Cerebellar nuclear complex (tissue), 1 donor: ENCODE data around the gene KCTD21.
"Not testable (repeated sequence)": the region's sequence is repeated elsewhere in the genome, so short reads cannot be mapped to it uniquely, and the experiment has no call there.

Experiments used
- DNase-seq, 2 experiments: peaks; one replicate each; lab custom pipeline; 2025; lab: John Stamatoyannopoulos, UW

The KCTD21 gene

GRCh38 chr11:78188286-78189173 lies at the start of gene KCTD21, which contains the start of gene USP35:
Gene KCTD21, minus strand, starts transcription at chr11:78188626. Its CDS starts 14,072 bp downstream, at chr11:78174554.
Gene USP35, plus strand, starts transcription at chr11:78188919. Its CDS starts 7,327 bp downstream, at chr11:78196246.
- DNase-seq, result peak; percentile 83 to 98

GRCh38 chr11:78237293-78238046 lies 49.0 kb upstream of the KCTD21 start:
- DNase-seq, result no peak

- no peak for DNase-seq
Observed at GRCh38 chr11:78234006-78234405, 45.6 kb upstream of the KCTD21 start.

- not testable (repeated sequence) for DNase-seq
Observed at GRCh38 chr11:78233046-78233445, 44.6 kb upstream of the KCTD21 start.

GRCh38 chr11:78231962-78232501 lies 43.6 kb upstream of the KCTD21 start:
- DNase-seq, result no peak

GRCh38 chr11:78230161-78230877 lies 41.9 kb upstream of the KCTD21 start:
- DNase-seq, result no peak

GRCh38 chr11:78229106-78229505 lies 40.7 kb upstream of the KCTD21 start:
- DNase-seq, result no peak

- DNase-seq, result no peak
Observed at GRCh38 chr11:78228467-78228866, 40.0 kb upstream of the KCTD21 start.

GRCh38 chr11:78227921-78228320 lies 39.5 kb upstream of the KCTD21 start:
- DNase-seq, result no peak

GRCh38 chr11:78226684-78227680 lies 38.6 kb upstream of the KCTD21 start:
- no peak for DNase-seq

- no peak for DNase-seq
Observed at GRCh38 chr11:78224906-78225420, 36.5 kb upstream of the KCTD21 start.

- no peak for DNase-seq
Observed at GRCh38 chr11:78224506-78224905, 36.1 kb upstream of the KCTD21 start.

GRCh38 chr11:78223320-78223954 lies 35.0 kb upstream of the KCTD21 start:
- no peak for DNase-seq

GRCh38 chr11:78222726-78223125 lies 34.3 kb upstream of the KCTD21 start:
- DNase-seq, result not testable (repeated sequence)

- no peak for DNase-seq
Observed at GRCh38 chr11:78221396-78222315, 33.2 kb upstream of the KCTD21 start.

- DNase-seq, result no peak
Observed at GRCh38 chr11:78220218-78221157, 32.1 kb upstream of the KCTD21 start.

GRCh38 chr11:78219493-78220217 lies 31.2 kb upstream of the KCTD21 start:
- no peak for DNase-seq
